NCI-H128 (cell line): Measurements from ENCODE around the gene IGFL3.

ENCODE experiments used
- DNase-seq: peaks from one replicate; lab custom pipeline; 2025; ENCODE audit not compliant: unreplicated experiment; lab: John Stamatoyannopoulos, UW

The IGFL3 gene

GRCh38 chr19:46077815-46078167, 46.7 kb downstream of the IGFL3 start:
- no peak for DNase-seq

- DNase-seq: peak; percentile 84
These were observed 47.3 kb downstream of the IGFL3 start for GRCh38 chr19:46076951-46077814.

DNA sequence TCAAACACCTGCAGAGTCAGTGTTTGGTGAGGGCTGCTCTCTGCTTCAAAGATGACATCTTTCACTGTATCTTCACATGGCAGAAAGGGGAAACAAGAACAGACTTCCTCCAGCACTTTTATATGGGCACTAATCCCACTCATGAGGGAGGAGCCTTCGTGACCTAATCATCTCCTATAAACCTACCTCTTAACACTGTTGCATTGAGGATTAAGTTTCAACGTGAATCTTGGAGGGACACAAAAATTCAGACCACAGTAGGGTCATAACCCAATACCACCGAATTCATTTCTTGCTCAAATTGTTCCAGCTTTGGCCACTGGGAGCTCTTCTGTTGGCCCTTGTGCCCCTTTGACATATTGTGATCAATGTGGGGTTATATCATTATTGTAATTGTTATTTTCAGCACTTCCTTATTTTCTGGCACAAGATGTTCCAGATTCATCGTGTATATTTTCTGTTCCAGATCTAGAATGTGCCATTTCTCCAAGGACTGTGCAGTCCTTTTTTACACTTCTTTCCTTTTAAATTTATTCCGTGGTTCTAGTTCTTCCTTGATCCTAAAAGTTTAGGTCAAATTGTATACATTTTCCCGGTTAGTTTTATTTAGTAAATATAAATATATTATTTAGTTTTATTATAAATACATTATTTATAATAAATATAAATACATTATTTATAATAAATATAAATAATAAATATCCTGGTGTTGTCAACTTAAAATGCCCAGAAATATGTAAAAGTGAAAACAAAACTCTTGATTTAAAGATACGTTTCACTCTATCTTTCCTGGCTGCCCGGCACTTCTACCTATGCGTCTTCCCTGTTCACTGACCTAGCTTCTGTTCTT, 48.2 kb downstream of the IGFL3 start:
- no peak for DNase-seq

DNA sequence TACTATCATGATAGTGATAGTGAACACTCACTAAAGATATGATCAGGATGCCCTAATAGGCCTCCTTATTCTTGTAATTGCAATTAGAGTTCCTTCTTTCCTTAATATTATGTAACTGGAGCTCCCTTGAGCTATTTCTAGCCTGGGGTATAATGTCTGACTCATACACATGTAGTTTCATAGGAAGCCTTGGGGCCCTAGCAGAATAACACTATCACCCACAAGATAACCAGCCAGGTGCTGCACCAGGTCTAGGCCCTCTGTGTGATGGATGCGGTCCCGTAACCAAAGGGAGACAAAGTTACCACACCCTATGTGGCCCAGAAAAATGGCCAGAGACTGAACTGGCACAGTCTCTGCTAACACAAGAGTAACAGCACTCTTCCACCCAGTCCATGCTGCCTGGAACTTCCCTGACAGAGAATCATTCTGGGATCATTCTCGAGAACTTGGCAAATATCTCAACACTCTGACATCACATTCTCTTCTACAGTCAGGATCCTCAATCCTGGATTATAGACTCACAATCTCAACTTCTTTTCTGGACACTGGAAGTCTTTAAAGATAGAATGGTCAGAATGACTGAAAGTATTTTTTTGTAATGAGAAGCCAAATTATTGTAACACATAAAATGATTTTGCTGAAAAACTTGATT, 51.1 kb downstream of the IGFL3 start:
- DNase-seq: no peak
